Measurements from ENCODE around the gene SLC32A1. TPM values are rescaled to one million over a fixed set of nuclear protein-coding genes. Genes with fewer than 3 reads are reported as not detected.

The SLC32A1 gene
- total RNA-seq, 1 experiment from 2014 or later: 0.24 TPM

- no peak overlapping the region for H4K8ac ChIP-seq (replicated peaks; ENCODE audit: insufficient read length, low read depth, low read length)
- H2AFZ ChIP-seq (ENCODE audit: low read length): no peak overlapping the region
- peaks cover 83% of the 10 kb centered on the region for H3K27me3 ChIP-seq (ENCODE audit: insufficient read depth, low read length)
- H3K9me3 ChIP-seq (ENCODE audit: control insufficient read depth, low read depth, low read length): no peaks in the 10 kb centered on the region
- no peak overlapping the region for H4K91ac ChIP-seq (ENCODE audit: insufficient read length, low read depth, low read length)
- H3K9me3 Mint-ChIP-seq: peaks cover 0 to 4% of the 10 kb centered on the region in 2 experiments; a peak in 3 of 5 replicates
- H3K27me3 Mint-ChIP-seq (ENCODE audit: low read depth): peaks cover 100% of the 10 kb centered on the region
- no peak overlapping the region for H3K56ac ChIP-seq (ENCODE audit: insufficient read length, low read depth, low read length)
- no peak overlapping the region for H3T11ph ChIP-seq (ENCODE audit: low read length)
- no peak overlapping the region for H3K27ac ChIP-seq (ENCODE audit: insufficient read length, low read depth, low read length)
- H2BK12ac ChIP-seq (ENCODE audit: insufficient read length, low read depth, low read length): no peak overlapping the region
- H3K79me1 ChIP-seq (ENCODE audit: insufficient read depth, low read depth, low read length, poor library complexity, severe bottlenecking): no peaks in the 10 kb centered on the region
- TF ChIP-seq CTCF (conservative IDR thresholded peaks at IDR 0.05): no peak
- DNase-seq: peak; percentile 72
- H2BK5ac ChIP-seq (ENCODE audit: insufficient read length, low read length): no peak overlapping the region
- H3K23me2 ChIP-seq (ENCODE audit: insufficient read length, low read depth, low read length, poor library complexity, severe bottlenecking): peaks cover 16% of the 10 kb centered on the region
- H3K79me2 ChIP-seq (ENCODE audit: insufficient read depth, low read length): no peaks in the 10 kb centered on the region
- H2BK20ac ChIP-seq (ENCODE audit: low read depth, low read length, poor library complexity, severe bottlenecking): no peak overlapping the region
- H4K5ac ChIP-seq (ENCODE audit: insufficient read length, low read depth, low read length): no peak overlapping the region
- no peak overlapping the region for H2BK120ac ChIP-seq (ENCODE audit: low read depth, low read length, poor library complexity, severe bottlenecking)
- no peak overlapping the region for H3K18ac ChIP-seq (ENCODE audit: insufficient read length, low read depth, low read length)
- H2AK5ac ChIP-seq (ENCODE audit: insufficient read length, low read length): no peak overlapping the region
- no peak overlapping the region for H3K14ac ChIP-seq (ENCODE audit: insufficient read depth, low read length)
- no peak overlapping the region for H3K27ac Mint-ChIP-seq
- H3K36me3 Mint-ChIP-seq (ENCODE audit: insufficient read depth in 1 of 3, low read depth in 3 of 3): no peaks in the 10 kb centered on the region; a peak in 1 of 7 replicates
- H3K4me1 Mint-ChIP-seq: peaks cover 34 to 50% of the 10 kb centered on the region in 2 experiments
- peak overlapping the region in 1 of 2 experiments; percentile 81; a peak in 4 of 5 replicates for H3K4me3 Mint-ChIP-seq
- H3K4me2 ChIP-seq (ENCODE audit: insufficient read depth, insufficient read length, low read length): peak overlapping the region; percentile 50
- H3K4ac ChIP-seq (ENCODE audit: low read depth, low read length): no peak overlapping the region
- H3K23ac ChIP-seq (ENCODE audit: insufficient read length, low read depth, low read length): no peak overlapping the region
- no CpG with 5 or more reads among the region's 7 CpGs for WGBS (ENCODE audit: extremely low coverage, insufficient read length, low lambda C conversion rate)
- peaks cover 6% of the 10 kb centered on the region; the same call in 1 of the 2 replicates for H3K4me1 ChIP-seq (ENCODE audit: insufficient read depth, low read length)
- H3K9ac ChIP-seq (ENCODE audit: extremely low read depth, insufficient read length, low read length): no peak overlapping the region
- H2BK15ac ChIP-seq (ENCODE audit: low read depth, low read length): no peak overlapping the region
- no peaks in the 10 kb centered on the region for H4K20me1 ChIP-seq (ENCODE audit: control insufficient read depth, insufficient read depth, insufficient read length)
These were observed 1.6 kb upstream of the SLC32A1 start for GRCh38 chr20:38722683-38723016.

Data from H9 (cell line).